ENCODE data around the gene THRB.
"Not testable (repeated sequence)": the region's sequence is repeated elsewhere in the genome, so short reads cannot be mapped to it uniquely, and the experiment has no call there.

The THRB gene

DNA sequence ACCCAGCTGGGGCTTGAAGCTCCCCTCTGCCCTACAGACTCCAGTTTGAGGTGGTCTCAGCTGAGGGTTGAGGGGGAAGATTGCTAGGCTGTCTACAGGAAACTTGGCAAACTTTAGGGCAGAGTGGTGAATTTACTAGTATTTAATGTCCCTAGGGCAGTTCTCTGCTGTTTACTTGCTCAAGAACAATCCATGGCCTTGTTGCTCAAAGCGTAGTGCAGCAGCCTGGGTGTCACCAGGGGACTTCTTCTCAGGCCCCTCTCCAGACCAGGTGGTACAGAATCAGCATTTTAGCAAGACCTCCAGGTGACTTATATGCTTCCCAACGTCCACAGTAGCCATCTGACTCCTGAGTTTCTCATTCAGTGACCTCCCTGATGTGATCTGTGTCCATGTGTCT, 360.7 kb downstream of the THRB start:
- no peak for DNase-seq

DNA sequence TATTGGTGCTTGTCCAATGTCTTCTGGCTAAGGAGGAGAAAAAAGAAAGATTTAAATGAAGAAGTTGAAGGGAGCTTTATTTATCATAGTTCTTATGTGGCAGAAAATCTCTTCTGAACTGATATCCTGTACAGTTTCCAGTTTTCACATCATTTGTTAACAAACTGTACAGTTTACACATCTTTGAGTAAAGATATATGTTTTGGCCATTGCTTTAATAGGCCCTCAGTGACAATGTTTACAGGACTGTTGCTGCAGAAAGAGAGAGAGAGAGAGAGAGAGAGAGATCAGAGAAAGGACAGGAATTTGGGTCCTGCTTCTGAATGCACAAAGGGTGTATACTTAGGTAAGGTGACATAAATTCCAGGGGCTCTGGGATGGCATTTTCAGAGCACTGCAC, 361.2 kb downstream of the THRB start:
- no peak for DNase-seq

DNA sequence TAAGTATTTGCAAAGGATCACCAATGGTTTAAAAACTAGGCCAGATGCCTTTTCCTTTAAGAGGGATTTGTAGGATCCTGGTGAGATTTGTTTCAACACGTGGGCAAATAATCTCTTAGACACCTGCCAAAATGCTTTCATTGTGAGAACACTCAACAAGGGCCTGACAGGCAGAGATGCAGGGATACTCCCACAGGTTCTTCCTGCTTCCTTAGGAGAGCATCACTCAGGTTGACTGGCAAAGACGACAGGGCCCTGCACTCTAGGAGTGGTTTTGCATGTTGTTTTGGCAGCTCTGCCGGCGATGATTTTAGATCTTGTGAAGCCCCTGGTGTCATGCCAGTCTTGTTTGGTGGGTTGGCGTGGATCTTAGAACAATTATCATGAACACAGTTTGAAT, 365.1 kb downstream of the THRB start:
- no peak for DNase-seq

DNA sequence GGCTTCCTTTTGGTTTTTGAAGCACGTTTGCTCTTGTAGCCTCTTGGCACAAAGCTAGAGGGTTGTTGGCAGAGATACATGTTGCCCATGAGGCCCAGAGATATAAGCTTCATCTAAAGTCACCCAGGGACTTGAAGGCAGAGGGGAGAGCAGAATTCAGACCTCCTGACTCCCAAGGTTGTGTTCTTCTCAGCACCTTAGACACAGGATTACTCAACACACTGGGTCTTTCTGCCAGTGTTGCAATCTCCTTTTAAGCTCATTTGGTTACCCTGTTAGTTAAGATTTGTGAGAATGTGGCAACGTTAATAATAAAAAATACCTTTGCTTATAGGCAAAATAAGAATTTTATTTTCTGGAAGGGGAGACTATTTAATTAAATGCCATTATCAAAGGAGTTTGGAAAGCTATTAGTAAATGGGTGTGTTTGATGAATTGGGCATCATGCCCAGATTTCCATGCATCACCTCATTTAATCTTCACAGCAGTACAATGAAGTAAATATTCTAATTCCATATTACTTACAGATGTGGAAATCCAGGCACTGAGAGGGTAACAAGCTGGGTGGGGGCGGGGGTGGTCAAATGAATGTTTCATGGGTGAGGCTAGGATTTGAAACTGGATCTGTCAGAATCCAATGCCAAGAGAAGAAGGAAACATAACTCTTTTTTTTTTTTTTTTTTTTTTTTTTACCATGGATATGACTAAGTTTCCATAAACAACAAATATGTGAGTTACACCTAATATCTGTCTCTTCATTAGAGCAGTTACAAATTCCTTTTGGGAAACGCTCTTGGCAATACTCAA, 366.2 kb downstream of the THRB start:
- DNase-seq = no peak

DNA sequence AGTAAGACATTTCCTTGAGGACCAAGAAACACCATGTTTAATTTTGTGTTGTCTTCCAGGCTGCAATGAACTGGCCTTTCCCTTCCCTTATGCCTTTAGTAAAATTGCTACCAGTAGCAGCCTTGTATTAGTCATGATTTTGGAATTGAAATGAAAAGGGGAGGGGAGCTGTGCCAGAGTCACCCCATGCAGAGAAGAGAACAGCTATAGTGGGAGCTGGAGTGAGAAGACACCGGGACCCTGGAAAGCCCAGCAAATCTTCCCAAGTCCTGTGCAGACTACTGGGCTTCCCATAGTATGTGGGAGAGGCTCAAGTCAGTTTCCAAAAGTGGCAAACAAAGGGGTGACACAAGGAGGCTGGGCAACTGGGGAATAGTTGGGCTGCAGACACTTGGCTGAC, 371.1 kb downstream of the THRB start:
- no peak for DNase-seq

DNA sequence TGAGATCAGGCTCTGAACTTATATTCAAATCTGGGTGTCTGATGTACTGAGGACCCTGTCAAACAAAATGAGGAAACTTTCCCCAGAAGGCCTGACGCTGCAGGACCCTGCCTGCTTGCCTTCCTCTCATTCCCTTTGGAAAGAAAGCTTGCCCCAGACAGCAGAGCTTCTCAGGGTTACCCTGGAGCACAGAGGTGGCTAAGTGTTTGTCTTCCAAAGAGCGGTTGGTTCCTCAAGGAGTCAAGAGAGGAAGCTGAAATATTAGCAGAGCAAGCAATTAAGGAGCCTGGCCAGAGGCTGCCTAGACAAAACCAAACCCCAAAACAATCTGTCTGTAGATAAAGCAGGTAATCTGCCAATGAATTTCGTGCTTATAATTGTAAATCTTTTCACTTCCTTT, 374.2 kb downstream of the THRB start:
- DNase-seq = no peak

DNA sequence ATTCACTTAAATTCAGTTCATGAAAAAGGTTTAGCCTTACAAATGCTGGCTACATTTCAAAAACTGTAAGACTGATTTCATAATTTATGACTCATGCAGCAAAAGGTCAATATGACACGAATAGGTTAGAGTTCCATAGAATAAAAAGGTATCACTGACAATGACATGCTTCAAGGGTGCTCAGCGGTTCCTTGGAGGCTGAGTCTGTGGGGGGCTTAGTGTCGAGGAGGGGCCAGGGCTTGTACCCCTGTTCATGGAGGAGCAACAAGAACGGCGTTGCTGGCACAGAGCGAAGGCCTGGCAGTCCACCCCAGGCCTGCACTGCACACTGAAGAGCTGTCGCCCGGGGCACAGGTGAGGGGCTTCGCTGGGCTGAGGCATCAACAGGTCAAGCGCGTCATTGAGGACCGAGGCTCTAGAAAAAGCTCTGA, 375.3 kb downstream of the THRB start:
- no peak for DNase-seq

DNA sequence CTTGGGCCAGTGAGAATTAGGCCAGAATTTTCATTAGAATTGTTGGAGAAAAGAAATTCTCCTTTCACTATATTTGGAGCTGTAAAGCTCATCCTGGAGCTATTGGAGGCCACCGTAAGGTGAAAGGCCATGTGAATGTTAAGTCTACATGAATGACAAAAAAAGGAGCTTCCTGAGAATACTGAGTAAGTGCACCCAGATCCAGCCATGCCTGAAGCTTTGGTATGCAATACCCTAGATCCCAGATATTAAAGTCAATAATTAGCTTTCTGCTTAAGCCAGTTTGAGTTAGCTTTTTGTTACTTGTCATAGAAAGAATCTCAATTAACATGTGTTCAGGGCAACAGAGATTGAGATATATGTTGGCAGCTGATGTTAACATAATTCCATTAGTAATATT, 377.1 kb downstream of the THRB start:
- no peak for DNase-seq

DNA sequence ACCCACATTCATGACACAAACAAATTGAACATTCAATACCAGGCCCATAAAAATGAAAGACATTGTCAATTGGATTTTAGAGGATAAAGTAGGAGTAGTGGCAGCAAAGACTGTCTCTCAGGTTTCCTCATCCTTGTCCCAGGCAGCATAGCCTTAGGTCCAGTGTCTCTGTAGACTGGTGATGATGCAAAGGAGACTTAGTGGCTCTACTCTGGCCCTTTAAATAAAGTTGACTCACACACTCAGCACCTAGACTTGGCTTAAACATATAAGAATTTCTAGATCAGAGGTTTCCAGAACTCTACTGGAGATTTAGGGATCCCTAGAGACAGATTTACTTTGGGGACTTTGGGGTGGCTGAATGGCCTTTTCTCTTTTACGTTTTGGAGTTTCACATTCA, 382.9 kb downstream of the THRB start:
- DNase-seq = no peak

DNA sequence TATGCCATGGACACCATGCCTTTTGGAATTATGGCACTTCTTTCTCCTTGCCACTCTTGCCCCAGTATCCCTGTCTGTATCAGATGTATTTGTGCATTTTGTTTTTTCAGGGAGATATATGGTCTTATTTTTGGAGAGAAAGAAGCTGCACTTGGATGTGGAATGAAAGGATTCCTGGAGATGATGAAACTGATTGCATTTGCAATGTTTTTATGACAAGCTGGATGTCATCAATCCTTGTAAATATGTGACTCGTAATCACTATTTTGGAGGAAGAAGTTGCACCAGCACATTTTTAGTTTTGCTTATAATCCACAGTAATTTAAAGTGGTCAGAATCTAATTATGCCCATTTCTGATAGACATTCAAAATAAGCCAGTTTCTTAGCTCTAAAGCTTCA, 384.6 kb downstream of the THRB start:
- no peak for DNase-seq

DNA sequence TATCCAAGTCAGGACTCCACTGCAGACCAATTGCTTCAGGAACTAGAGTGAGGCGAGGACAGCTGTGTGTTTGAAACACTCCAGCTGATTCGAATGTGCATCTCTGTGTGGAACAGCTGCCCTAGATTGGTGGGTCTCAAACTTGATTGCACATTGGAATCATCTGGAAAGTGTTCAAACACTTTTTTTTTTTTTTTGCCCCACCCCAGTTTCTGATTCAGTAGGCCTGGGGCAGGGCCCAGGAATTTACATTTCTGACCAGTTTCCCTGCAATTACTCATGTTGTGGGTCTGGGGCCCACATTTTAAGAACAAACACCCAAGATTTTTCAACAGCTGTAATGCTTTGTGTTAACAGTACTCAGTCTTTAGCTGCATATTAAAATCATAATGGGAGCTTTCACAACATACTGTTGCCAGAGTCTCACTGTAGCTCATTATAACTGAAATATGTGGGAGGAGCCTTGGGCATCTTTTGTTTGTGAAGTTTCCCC, 392.9 kb downstream of the THRB start:
- DNase-seq = no peak

DNA sequence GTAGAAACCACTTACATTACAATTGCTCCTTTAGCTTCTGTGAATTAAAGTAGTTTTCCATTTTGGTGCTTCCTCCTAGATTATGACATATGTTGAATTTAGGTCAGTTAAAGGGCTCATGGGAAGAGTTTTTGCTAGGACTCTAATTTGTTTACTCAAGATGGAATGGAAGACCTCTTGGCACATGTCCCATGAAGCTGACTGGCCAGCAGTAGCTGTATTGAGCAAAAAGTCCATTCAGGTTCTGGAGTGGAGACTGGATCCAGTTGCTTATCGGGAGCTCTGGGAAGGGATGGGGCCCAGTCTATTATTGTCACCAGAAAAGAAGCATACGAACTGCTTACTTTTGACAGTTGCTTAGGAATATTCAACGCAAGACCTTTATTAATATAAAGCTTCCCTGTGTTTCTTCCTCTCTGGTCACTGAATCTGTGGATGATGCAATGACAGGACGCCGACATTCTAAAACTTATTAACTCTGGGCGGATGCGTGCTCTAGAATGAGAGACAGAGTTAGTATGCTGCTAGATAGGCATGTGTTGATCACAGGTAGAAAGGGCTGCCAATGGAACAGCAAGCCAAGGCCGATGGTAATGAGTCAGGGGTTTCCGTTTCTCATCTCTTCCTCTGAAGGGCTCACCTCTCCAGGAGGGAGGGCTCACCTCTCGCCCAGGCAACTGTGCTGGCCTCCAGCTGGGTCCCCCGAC, 393.8 kb downstream of the THRB start:
- DNase-seq = no peak

DNA sequence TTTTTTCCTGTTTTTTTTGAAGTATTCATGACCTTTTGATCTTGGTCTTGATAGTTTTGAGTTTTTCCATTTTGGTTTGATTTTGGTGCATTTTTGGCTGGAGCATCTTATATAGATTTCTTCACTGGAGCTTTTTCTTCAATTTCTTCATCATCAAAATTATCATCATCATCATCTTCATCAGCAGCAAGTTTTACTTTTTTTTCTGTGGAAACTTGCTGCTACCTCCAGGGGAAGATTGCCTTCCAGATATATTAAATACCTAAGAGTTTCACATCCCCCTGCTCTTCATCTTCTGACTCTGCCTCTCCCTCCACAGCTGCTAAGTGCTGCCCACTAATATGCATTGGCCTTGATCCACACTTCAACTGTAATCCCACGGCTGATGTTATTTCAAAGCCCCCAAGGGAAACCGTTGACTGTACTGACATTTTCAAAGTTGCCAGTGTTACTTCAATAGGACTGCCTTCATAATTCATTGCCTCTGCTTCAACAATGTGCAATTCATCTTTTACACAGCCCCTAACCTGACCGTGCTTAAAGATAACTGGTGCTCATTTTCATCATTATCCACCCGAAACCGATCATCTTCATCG, 397.9 kb downstream of the THRB start:
- no peak for DNase-seq

DNA sequence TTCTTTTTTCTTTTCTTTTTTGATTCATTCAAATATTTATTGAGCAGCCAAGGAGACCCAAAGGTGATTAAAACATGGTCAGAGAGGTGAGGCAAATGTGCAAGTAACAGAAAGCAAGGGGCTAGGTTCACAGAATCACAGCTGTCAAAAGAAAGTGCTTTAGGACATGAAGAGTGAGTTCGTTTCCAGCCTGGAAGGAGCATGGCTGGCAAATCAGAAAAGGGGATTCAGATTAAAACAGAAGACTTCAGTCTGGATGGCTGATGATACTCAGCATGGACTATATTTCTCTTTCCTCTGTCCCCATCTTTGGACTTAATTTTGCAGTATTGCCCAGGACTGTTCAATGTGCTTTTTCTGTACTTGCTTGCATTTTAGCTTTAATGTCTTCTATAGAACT, 398.4 kb downstream of the THRB start:
- no peak for DNase-seq

DNA sequence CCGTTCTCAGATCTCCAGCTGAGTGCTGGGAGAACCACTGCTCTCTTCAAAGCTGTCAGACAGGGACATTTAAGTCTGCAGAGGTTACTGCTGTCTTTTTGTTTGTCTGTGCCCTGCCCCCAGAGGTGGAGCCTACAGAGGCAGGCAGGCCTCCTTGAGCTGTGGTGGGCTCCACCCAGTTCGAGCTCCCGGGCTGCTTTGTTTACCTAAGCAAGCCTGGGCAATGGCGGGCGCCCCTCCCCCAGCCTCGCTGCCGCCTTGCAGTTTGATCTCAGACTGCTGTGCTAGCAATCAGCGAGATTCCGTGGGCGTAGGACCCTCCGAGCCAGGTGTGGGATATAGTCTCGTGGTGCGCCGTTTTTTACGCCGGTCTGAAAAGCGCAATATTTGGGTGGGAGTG, 399.8 kb downstream of the THRB start:
- not testable (repeated sequence) for DNase-seq

DNA sequence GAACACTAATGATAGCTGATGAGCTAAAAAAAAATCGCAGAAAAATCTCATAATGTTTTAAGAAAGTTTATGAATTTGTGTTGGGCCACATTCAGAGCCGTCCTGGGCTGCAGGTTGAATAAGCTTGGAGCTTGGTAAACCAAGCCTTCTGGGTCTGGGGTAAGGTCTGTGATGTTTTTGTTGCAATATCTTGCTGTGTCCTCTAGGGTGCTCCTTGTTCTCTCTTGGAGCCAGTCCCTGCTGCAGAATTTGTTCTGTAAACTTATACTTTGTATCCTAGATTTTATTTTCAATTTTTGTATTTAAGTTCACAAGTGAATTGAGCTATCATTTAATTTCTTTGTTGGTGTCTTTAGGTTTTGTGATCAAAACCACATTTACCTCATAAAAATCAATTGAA, 405.9 kb downstream of the THRB start:
- DNase-seq = no peak

DNA sequence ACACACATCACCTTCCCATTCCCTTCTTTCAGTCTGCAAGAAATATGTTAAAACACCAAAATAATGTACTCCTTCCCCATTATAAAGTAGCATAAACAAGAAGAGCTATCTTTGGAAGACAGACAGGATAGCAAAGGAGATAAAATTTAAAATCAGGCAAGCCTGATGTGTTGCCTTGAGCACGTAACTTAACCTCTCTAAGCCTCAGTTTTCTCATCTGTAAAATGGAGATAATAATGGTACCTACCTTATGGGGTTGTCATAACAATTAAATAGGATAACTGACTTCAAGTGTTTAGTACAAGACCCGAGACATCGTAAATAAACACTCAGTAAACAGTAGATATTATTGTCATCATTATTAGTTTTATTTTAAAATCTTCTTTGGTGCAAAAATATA, 407.2 kb downstream of the THRB start:
- no peak for DNase-seq

DNA sequence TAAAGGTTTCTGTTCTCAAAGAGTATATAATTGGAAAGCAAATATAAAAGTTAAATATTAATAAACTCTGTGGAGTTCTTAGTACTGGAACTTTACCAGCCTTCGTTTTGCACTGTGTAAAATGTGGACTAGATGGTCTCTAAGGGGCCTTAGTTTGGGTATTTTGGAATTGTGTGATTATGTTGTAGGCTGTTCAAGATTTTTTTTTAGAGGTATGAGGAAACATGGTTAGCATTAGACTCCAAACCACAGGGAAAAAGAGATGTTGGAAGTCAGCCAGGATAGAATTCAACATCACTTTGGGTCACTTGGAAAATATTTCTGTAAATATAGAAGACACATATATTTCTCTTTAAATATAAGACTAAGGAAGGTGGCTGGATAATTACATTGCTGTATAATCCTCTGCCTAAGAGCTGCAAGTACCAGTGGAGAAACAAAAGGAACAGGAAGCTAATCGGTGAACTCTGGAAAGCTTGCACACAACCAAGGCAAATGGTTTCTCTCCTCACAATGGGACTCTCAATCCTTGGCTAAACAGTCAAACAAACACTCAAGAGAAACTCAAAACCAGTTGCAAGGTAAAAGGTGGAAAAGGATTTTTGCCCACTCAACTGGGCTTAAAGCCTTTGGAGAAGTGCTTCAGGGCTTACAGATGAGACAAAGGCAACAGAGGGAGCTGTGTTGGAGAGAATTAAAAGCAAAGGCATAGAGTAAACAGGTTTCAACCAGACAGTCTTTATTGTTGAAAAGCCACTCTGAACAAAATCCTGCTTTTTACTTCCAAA, 407.8 kb downstream of the THRB start:
- DNase-seq = no peak

DNA sequence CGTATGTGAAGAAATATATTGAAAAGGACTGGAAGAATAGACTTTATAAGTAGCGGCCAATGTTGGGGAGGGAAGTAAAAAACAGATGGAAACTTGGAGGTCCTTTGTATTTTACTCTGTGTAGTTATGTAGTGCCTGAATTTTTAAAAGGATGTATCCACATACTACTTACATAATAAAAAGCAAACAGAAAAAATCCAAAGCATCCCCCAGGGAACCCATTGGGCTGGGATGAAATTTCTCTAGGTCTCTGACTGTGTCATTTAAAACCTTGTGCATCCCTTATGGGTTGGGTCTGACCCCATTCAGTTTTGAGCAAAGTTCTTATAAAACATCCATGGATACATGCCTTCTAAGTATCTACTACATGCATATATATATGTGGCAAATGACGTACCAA, 408.4 kb downstream of the THRB start:
- DNase-seq = no peak

DNA sequence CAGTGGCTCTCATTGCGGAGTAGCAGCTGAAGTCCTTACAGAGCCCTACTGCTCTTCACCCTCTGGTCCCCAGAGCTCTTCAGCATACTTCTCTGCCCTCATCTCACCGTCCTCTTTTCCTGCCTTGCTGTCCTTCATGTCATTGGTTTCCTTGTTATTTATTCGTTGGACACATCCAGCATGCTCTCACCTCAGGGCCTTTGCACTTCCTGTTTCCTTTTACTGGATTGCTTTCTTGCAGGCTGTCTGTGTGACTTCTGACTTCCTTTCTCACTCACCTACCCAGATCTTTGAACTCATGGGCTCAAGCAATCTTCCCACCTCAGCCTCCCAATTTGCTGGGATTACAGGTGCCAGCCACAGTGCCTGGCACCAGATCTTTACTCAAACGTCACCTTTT, 422.5 kb downstream of the THRB start:
- DNase-seq = no peak

DNA sequence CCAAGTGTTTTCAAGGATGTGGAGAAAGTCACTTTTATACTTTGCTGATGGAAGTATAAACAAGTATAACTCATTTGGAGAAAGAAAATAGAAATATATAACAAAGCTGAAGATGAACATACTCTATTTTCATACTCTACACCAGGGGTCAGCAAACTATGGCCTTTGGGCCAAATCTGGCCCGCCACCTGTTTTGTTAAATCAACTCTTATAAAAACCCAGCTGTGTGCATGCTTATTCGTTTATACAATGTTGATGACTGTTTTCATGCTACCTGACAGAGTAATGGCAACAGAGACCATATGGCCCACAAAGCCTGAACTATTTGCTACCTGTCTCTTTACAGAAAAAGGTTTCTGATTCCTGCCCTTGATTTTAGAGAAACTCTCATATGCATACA, 425.6 kb downstream of the THRB start:
- no peak for DNase-seq

DNA sequence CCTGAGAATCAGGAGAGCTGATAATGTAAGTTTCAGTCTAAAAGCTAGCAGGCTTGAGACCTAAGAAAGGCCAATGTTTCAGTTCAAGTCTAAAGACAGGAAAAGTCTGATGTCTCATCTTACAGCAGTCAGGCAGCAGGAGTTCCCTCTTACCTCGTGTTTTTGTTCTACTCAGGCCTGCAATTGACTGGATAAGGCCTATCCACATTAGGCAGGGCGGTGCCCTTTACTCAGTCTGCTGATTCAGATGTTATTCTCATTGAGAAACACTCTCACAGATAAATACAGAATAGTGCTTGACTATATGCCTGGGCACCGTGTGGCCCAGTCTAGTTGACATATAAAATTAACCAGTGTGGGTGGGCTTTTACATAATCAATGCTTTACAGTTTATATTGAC, 427.2 kb downstream of the THRB start:
- DNase-seq = no peak
